Measurements from ENCODE around the gene TMIGD3. TPM values are rescaled to one million over a fixed set of nuclear protein-coding genes. Genes with fewer than 3 reads are reported as not detected.

The TMIGD3 gene
- total RNA-seq, 1 experiment from 2014 or later, result not detected

DNA sequence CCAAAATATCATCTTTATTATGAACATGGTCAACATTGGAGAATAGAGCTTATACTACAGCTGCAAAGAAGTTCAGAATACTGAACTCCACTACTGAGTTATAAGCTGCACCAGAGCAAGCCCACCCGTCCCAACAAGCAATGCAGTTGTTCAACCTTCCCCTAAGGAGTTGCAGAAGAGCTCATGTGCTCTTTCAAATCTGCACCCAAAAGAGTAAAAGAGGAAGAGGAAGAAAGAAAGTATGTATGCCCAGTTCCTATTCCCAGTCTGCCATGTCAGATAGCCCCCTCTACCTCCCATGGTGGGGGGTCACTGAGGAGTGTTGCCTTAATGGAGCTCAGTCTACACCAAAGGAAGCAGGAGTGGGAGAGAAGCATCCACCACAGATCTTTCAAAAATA lies 22.8 kb downstream of the TMIGD3 start:
- H3K4me1 ChIP-seq (replicated peaks), result no peaks in the 10 kb centered on the region
- H3K9me3 ChIP-seq (replicated peaks), result no peaks in the 10 kb centered on the region
- no peaks in the 10 kb centered on the region for H3K36me3 ChIP-seq
- no peak for DNase-seq (ENCODE audit: low read depth in 1 of 2, low spot score in 2 of 2)
- no peak overlapping the region for H3K4me3 ChIP-seq
- no peak overlapping the region for H3K27ac ChIP-seq
- no peaks in the 10 kb centered on the region for H3K27me3 ChIP-seq (replicated peaks)

DNA sequence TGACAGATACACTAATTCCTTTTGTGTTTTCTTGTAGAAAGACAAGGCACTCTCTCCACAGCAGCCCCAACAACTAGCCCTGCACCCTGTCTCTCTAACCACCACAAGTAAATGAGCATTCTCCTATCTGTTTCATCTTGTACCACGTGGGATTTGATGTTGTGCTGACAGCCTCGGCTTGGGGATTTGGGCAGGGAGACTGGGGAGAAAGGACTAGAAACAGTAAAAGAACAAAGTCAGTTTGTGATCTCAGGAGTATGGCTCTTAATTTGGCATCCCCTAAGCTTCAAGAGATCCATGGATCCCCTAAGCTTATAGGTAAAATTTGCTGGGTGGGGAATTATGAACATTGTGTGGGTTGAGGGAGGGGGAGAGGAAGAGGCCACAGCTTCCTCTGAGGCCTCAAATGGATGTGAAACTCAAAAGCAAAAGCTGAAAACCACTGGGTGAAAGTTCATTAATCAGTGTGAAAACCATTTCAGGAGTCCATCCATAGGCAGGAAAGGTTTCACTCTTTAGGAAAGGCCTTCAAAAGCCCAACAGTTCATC lies 26.6 kb downstream of the TMIGD3 start:
- DNase-seq (ENCODE audit: low read depth in 1 of 2, low spot score in 2 of 2), result no peak
- Histone ChIP-seq H3K9me3 (replicated peaks) (no peaks in the 10 kb centered on the region), H3K27me3 (replicated peaks) (no peaks in the 10 kb centered on the region), H3K4me3 (no peak overlapping the region), H3K4me1 (replicated peaks) (no peaks in the 10 kb centered on the region), H3K36me3 (no peaks in the 10 kb centered on the region), H3K27ac (no peak overlapping the region)

DNA sequence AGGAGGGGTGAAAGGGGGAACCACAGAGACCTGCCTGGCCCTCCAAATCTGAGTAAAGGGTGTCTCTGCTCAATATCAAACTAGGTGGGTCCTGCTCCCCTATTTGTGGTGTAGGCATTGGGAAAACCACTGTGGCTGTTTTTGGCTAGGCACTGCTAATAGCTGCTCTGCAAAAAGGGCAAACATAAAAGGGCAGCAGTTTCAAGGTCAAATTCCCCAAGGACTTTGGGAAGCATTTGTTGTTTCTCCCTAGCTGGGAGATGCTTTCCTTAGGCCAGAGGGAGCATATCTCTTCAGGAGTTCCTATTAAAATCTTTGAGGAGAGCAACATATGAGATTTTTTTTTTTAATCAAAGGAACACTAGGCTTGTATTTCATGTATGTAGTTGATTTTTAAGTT lies 27.2 kb downstream of the TMIGD3 start:
- Histone ChIP-seq H3K36me3 (no peaks in the 10 kb centered on the region), H3K4me1 (replicated peaks) (no peaks in the 10 kb centered on the region), H3K27me3 (replicated peaks) (no peaks in the 10 kb centered on the region), H3K9me3 (replicated peaks) (no peaks in the 10 kb centered on the region), H3K4me3 (no peak overlapping the region), H3K27ac (no peak overlapping the region)
- DNase-seq (ENCODE audit: low read depth in 1 of 2, low spot score in 2 of 2), result no peak

GRCh38 chr1:111475701-111476100 lies 27.7 kb downstream of the TMIGD3 start:
- Histone ChIP-seq H3K27me3 (replicated peaks) (no peaks in the 10 kb centered on the region), H3K4me1 (replicated peaks) (no peaks in the 10 kb centered on the region), H3K4me3 (no peak overlapping the region), H3K9me3 (replicated peaks) (no peaks in the 10 kb centered on the region), H3K36me3 (no peaks in the 10 kb centered on the region; the same call in 1 of the 2 replicates), H3K27ac (no peak overlapping the region)
- DNase-seq (ENCODE audit: low read depth in 1 of 2, low spot score in 2 of 2), result no peak

DNA sequence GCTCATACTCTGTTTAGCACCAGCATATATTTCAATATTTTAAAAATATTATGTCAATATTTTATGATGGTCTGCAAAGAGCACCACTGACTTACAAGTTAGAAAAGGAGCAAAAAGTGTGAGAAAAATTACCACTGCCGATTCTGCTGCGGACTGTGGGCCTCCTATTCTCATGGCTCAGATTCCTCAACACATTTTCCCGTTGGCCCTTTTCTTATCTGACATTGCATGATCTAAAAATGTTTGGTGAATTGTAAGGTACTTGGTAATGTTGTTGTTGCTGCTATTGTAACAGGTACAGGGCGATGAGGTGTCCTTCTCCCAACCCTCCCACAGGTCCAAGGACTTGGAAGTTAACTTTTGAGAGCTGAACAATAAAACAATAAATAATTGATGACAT lies 28.9 kb downstream of the TMIGD3 start:
- Histone ChIP-seq H3K27ac (no peak overlapping the region), H3K4me3 (no peak overlapping the region), H3K4me1 (replicated peaks) (no peaks in the 10 kb centered on the region), H3K27me3 (replicated peaks) (no peaks in the 10 kb centered on the region), H3K36me3 (no peaks in the 10 kb centered on the region; the same call in 1 of the 2 replicates), H3K9me3 (replicated peaks) (no peaks in the 10 kb centered on the region)
- no peak for DNase-seq (ENCODE audit: low read depth in 1 of 2, low spot score in 2 of 2)

DNA sequence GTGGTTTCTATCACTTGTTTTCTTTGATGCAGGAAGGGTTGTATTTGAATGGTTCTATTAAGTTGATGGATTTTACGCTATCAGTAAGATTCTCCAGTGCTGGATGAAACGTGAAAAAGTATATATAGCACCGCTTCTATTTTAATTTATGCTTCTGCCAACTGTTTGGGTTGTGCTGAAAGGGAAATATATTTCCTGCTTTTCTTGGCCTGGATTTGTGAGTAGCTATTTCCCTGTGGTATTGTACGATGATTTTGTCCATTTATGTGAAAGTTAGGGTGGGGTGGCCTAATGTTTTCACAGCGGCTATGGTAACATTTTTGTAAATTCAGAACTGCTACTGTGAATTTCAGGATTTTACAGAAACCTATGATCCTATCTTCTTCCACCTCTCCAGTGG lies 29.3 kb downstream of the TMIGD3 start:
- Histone ChIP-seq H3K9me3 (replicated peaks) (no peaks in the 10 kb centered on the region), H3K4me3 (no peak overlapping the region), H3K27ac (no peak overlapping the region), H3K36me3 (no peaks in the 10 kb centered on the region; the same call in 1 of the 2 replicates), H3K4me1 (replicated peaks) (no peaks in the 10 kb centered on the region), H3K27me3 (replicated peaks) (no peaks in the 10 kb centered on the region)
- no peak for DNase-seq (ENCODE audit: low read depth in 1 of 2, low spot score in 2 of 2)

GRCh38 chr1:111471538-111471937 lies 31.9 kb downstream of the TMIGD3 start:
- DNase-seq (ENCODE audit: low read depth in 1 of 2, low spot score in 2 of 2), result no peak
- Histone ChIP-seq H3K4me3 (no peak overlapping the region), H3K27ac (no peak overlapping the region), H3K9me3 (replicated peaks) (no peaks in the 10 kb centered on the region), H3K4me1 (replicated peaks) (no peaks in the 10 kb centered on the region), H3K27me3 (replicated peaks) (no peaks in the 10 kb centered on the region), H3K36me3 (peaks cover 8% of the 10 kb centered on the region)

- H3K36me3 ChIP-seq, result peaks cover 8% of the 10 kb centered on the region
- H3K27me3 ChIP-seq (replicated peaks), result no peaks in the 10 kb centered on the region
Observed at GRCh38 chr1:111471012-111471411, 32.4 kb downstream of the TMIGD3 start.

DNA sequence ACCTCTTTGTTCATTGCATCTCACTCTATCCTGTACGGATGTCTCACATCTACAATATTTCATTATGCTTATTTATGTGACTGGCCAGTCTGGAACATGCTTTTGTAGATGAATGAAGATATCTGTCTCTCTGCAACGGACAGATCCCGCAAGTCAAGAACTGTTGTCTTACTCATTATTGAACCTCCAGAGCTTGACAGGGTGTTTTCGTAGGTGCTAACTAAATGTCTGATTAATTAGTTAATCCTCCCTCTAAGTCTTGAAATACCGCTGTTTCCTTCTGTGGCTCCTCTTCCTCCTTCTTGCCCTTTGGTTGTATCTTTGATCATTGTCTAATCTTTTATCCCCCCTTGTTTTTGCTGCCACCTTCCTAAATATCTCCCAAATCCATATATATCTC lies 32.8 kb downstream of the TMIGD3 start:
- peaks cover 8% of the 10 kb centered on the region for H3K36me3 ChIP-seq

More at GRCh38 chr1:111471012-111471411, 32.4 kb downstream of the TMIGD3 start:
- H3K9me3 ChIP-seq (replicated peaks), result no peaks in the 10 kb centered on the region
- no peak for DNase-seq (ENCODE audit: low read depth in 1 of 2, low spot score in 2 of 2)
- H3K4me3 ChIP-seq, result no peak overlapping the region
- no peaks in the 10 kb centered on the region for H3K4me1 ChIP-seq (replicated peaks)
- no peak overlapping the region for H3K27ac ChIP-seq

DNA sequence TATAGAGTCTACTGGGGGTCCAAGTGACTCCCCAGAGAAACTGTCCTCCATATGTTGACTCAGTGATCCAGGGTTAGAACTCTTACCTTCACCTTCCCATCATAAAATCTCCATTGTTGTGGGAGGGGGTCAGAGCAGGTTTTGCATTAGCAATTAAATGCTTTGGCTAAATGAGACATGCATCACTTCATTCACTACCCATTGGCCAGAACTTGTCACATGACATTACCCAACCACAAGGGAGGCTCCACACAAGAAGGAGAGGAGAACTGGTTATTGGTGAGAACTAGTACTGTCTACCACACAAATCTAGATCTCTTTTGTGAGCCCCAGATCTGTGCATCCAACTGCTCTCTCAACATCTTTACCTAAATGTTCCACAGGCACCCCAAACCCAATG lies 33.9 kb downstream of the TMIGD3 start:
- H3K4me1 ChIP-seq (replicated peaks), result no peaks in the 10 kb centered on the region
- H3K4me3 ChIP-seq, result no peak overlapping the region
- H3K9me3 ChIP-seq (replicated peaks), result no peaks in the 10 kb centered on the region
- DNase-seq (ENCODE audit: low read depth in 1 of 2, low spot score in 2 of 2), result no peak
- H3K27me3 ChIP-seq (replicated peaks), result no peaks in the 10 kb centered on the region
- peaks cover 8% of the 10 kb centered on the region for H3K36me3 ChIP-seq
- no peak overlapping the region for H3K27ac ChIP-seq

More for the DNA sequence above, 32.8 kb downstream of the TMIGD3 start:
- Histone ChIP-seq H3K4me3 (no peak overlapping the region), H3K4me1 (replicated peaks) (no peaks in the 10 kb centered on the region), H3K9me3 (replicated peaks) (no peaks in the 10 kb centered on the region), H3K27me3 (replicated peaks) (no peaks in the 10 kb centered on the region), H3K27ac (no peak overlapping the region)
- no peak for DNase-seq (ENCODE audit: low read depth in 1 of 2, low spot score in 2 of 2)

- Histone ChIP-seq H3K27me3 (replicated peaks) (no peaks in the 10 kb centered on the region), H3K4me1 (replicated peaks) (no peaks in the 10 kb centered on the region), H3K9me3 (replicated peaks) (no peaks in the 10 kb centered on the region), H3K27ac (no peak overlapping the region), H3K4me3 (no peak overlapping the region), H3K36me3 (peaks cover 8% of the 10 kb centered on the region)
- DNase-seq (ENCODE audit: low read depth in 1 of 2, low spot score in 2 of 2), result no peak
Observed at GRCh38 chr1:111468717-111469100, 34.7 kb downstream of the TMIGD3 start.

- Histone ChIP-seq H3K4me3 (no peak overlapping the region), H3K9me3 (replicated peaks) (no peaks in the 10 kb centered on the region), H3K27me3 (replicated peaks) (no peaks in the 10 kb centered on the region), H3K4me1 (replicated peaks) (no peaks in the 10 kb centered on the region), H3K27ac (no peak overlapping the region), H3K36me3 (peaks cover 10% of the 10 kb centered on the region)
- DNase-seq (ENCODE audit: low read depth in 1 of 2, low spot score in 2 of 2), result no peak
Observed at GRCh38 chr1:111467865-111468716, 35.3 kb downstream of the TMIGD3 start.

DNA sequence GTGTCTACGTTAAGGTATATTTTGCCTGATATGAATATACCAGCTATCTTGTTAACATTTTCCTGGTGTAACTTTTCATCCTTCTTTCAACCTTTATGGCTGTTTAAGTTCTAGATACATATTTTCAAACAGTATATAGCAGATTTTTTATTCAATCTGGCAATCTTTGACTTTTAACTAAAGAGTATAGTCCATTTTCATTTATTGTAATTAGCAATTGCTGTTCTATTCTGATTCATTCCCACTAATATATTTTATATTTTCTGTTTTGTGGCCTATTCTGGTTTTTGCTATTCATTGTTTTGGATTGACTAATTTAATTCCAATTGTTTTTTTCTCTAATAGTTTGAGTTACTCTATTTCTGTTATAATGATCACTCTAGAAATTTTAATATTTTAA lies 37.0 kb downstream of the TMIGD3 start:
- Histone ChIP-seq H3K9me3 (replicated peaks) (no peaks in the 10 kb centered on the region), H3K27me3 (replicated peaks) (no peaks in the 10 kb centered on the region), H3K4me1 (replicated peaks) (no peaks in the 10 kb centered on the region), H3K27ac (no peak overlapping the region), H3K4me3 (no peak overlapping the region), H3K36me3 (peaks cover 24% of the 10 kb centered on the region)
- no peak for DNase-seq (ENCODE audit: low read depth in 1 of 2, low spot score in 2 of 2)

GRCh38 chr1:111465754-111466153 lies 37.7 kb downstream of the TMIGD3 start:
- Histone ChIP-seq H3K4me1 (replicated peaks) (no peaks in the 10 kb centered on the region), H3K27me3 (replicated peaks) (no peaks in the 10 kb centered on the region), H3K9me3 (replicated peaks) (no peaks in the 10 kb centered on the region), H3K4me3 (no peak overlapping the region), H3K36me3 (peaks cover 31% of the 10 kb centered on the region), H3K27ac (no peak overlapping the region)
- no peak for DNase-seq (ENCODE audit: low read depth in 1 of 2, low spot score in 2 of 2)

Measured in SJSA1 (cell line).